Breast epithelium (tissue), 4 donors: ENCODE data around the gene ITPR1. TPM values are rescaled to one million over a fixed set of nuclear protein-coding genes. Genes with fewer than 3 reads are reported as not detected.
A peak's percentile ranks its signal among the peaks of the same experiment; 100 is the strongest.

Experiments
- DNase-seq, 2 donors: peaks; one replicate each; pipeline ENCODE4 v3.0.0-alpha.2; 2019; ENCODE audit warnings: low spot score in 2 of 2
- H3K27ac ChIP-seq, 2 donors: fragments of 200-600 bp; sonication (generic) in 1 of 2; one replicate each; pipeline ENCODE4 v1.5.1; 2016 to 2019; ENCODE audit warnings: mild to moderate bottlenecking in 1 of 2
- H3K27me3 ChIP-seq, 2 donors: fragments of 200-600 bp; sonication (generic) in 1 of 2; one replicate each; pipeline versions ENCODE4 v1.5.1 to v1.6.0; 2017 to 2019; ENCODE audit warnings: control low read depth in 1 of 2, mild to moderate bottlenecking in 1 of 2
- H3K36me3 ChIP-seq: fragments of 200-600 bp; one replicate; pipeline ENCODE4 v1.5.1; 2019
- H3K4me1 ChIP-seq, 2 donors: fragments of 200-600 bp; sonication (generic); one replicate each; pipeline ENCODE4 v1.5.1; 2016 to 2019; ENCODE audit warnings: control low read depth in 1 of 2
- H3K4me3 ChIP-seq, 3 donors: fragments of 200-600 bp; sonication (generic); 1 replicate in 2 of 3; 2 replicates in 1 of 3; pipeline ENCODE4 v1.5.1; 2016 to 2019; ENCODE audit warnings: mild to moderate bottlenecking in 3 of 3, moderate library complexity in 2 of 3
- H3K9me3 ChIP-seq, 2 donors: fragments of 200-600 bp; sonication (generic) in 1 of 2; one replicate each; pipeline ENCODE4 v1.5.1; 2016 to 2019; ENCODE audit warnings: control low read depth in 1 of 2
- POLR2A ChIP-seq: fragments of 450-650 bp; IDR thresholded peaks from one replicate; pipeline ENCODE4 v1.6.1; 2016; ENCODE audit warnings: antibody characterized with exemption, mild to moderate bottlenecking, moderate library complexity
- POLR2AphosphoS5 ChIP-seq, 3 donors: sonication (generic); formaldehyde crosslinking; IDR thresholded peaks; one replicate each; pipeline ENCODE4 v1.6.1; 2017; ENCODE audit warnings: antibody characterized with exemption in 3 of 3
- intact Hi-C: fragments of 100-400 bp; cut with DNase I; formaldehyde crosslinking; loops from one replicate; pipeline ENCODE4 v1.15.1; 2023; ENCODE audit warnings: low total_unique reads
- total RNA-seq, 3 donors: library from RNA; depleted of rRNA; stranded (reverse); fragments of >200 nt; gene quantifications; one replicate each; pipeline ENCODE4 v1.1.0, GENCODE V29; 2016
- TF ChIP-seq, protein P1 (sequence below), 3 donors: fragments of 450-650 bp; IDR thresholded peaks; one replicate each; pipeline ENCODE4 v1.5.1; 2016 to 2017; ENCODE audit warnings: antibody characterized with exemption in 3 of 3, mild to moderate bottlenecking in 3 of 3, moderate library complexity in 3 of 3

The ITPR1 gene
- total RNA-seq, 3 donors from 2014 or later, result 53.8 to 227 (median 174) TPM

DNA sequence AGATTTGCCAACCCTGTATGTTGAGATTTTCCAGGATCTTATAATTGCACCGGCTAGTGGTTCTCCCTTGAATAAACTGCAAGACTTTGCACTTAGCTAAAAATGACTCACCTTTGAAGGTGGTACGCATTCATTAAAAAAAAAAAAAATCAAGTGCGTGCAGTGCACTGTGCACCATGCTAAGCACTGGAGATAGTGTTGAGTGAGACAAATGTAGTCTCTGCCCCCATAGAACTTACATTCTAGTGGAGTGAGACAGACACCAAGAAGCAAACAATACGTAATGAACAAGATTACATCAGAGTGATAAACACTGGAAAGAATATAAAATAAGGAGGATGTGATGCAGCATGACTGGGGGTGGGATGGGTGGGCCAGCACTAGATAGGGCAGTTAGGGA lies 69.4 kb downstream of the ITPR1 start:
- no peak for DNase-seq
- Histone ChIP-seq H3K36me3 (no peaks in the 10 kb centered on the region), H3K27ac (no peak overlapping the region), H3K27me3 (no peaks in the 10 kb centered on the region), H3K4me1 (peaks cover 0 to 8% of the 10 kb centered on the region in 2 donors), H3K9me3 (no peaks in the 10 kb centered on the region), H3K4me3 (no peak overlapping the region)
- intact Hi-C loops, result no loop called here
- TF ChIP-seq, protein P1, sequence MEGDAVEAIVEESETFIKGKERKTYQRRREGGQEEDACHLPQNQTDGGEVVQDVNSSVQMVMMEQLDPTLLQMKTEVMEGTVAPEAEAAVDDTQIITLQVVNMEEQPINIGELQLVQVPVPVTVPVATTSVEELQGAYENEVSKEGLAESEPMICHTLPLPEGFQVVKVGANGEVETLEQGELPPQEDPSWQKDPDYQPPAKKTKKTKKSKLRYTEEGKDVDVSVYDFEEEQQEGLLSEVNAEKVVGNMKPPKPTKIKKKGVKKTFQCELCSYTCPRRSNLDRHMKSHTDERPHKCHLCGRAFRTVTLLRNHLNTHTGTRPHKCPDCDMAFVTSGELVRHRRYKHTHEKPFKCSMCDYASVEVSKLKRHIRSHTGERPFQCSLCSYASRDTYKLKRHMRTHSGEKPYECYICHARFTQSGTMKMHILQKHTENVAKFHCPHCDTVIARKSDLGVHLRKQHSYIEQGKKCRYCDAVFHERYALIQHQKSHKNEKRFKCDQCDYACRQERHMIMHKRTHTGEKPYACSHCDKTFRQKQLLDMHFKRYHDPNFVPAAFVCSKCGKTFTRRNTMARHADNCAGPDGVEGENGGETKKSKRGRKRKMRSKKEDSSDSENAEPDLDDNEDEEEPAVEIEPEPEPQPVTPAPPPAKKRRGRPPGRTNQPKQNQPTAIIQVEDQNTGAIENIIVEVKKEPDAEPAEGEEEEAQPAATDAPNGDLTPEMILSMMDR (IDR thresholded peaks at IDR 0.05), result no peak
- TF ChIP-seq POLR2A (no peak), POLR2AphosphoS5 (IDR thresholded peaks at IDR 0.05) (no peak)

DNA sequence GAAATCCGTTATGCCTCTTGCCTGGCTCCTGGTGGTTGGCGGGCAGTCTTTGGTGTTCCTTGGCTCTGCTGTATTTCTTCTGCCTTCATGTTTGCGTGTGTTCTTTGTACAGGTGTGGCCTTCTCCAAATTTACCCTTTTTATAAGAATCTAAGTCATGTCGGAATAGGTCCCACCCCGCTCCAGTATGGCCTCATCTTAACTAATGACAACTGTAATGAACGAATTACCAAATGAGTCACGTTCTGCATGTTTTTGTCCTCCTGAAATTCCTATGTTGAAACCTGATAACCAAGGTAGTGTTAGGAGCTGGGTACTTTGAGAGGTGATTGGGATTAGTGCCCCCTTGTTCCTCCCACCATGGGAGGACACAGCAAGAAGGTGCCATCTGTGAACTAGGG lies 71.1 kb downstream of the ITPR1 start:
- H3K27me3 ChIP-seq, result no peaks in the 10 kb centered on the region
- intact Hi-C loops, result no loop called here
- no peak for TF ChIP-seq POLR2AphosphoS5 (IDR thresholded peaks at IDR 0.05)
- TF ChIP-seq, protein P1 (IDR thresholded peaks at IDR 0.05), result no peak
- no peak for TF ChIP-seq POLR2A
- no peaks in the 10 kb centered on the region for H3K36me3 ChIP-seq
- H3K4me1 ChIP-seq, result peaks cover 0 to 8% of the 10 kb centered on the region in 2 donors
- no peaks in the 10 kb centered on the region for H3K9me3 ChIP-seq
- H3K27ac ChIP-seq, result no peak overlapping the region
- DNase-seq, result no peak
- no peak overlapping the region for H3K4me3 ChIP-seq

DNA sequence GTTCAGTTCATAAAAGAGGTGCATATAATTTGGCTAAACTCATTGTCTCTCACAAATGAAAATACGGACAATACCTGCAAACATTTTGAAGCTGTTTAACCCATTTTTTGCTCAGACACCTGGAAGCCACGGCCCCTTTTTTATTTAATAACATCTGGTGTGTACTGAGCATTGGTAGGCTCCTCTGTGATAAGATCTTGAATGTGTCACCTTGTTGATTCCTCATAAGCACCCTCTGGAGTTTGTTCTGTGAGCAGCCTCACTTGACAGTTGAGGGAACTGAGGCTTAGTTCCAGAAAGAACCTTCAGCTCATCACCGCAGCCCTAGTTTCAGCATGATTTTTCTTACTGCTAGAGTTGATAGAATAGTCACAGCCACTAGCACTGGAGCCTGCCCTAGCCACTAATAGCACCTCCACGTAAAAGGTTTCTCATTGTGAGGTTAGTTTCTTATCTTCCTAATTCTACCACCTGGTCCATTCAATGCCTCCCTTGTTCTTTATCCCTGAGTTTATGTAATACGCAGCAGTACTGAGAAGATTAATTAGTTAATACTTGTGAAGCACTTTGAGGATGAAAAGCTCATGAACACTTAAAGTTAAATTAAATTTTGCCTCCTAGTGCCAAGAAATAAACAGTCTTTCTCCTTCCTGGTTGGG lies 71.9 kb downstream of the ITPR1 start:
- Histone ChIP-seq H3K27me3 (no peaks in the 10 kb centered on the region), H3K27ac (peak overlapping the region; percentile 22 to 63), H3K36me3 (no peaks in the 10 kb centered on the region), H3K9me3 (no peaks in the 10 kb centered on the region), H3K4me1 (peaks cover 0 to 8% of the 10 kb centered on the region in 2 donors), H3K4me3 (no peak overlapping the region)
- no peak for TF ChIP-seq POLR2A
- TF ChIP-seq, protein P1 (IDR thresholded peaks at IDR 0.05), result no peak
- no peak for TF ChIP-seq POLR2AphosphoS5 (IDR thresholded peaks at IDR 0.05)
- intact Hi-C loops, result no loop called here
- DNase-seq, result no peak

DNA sequence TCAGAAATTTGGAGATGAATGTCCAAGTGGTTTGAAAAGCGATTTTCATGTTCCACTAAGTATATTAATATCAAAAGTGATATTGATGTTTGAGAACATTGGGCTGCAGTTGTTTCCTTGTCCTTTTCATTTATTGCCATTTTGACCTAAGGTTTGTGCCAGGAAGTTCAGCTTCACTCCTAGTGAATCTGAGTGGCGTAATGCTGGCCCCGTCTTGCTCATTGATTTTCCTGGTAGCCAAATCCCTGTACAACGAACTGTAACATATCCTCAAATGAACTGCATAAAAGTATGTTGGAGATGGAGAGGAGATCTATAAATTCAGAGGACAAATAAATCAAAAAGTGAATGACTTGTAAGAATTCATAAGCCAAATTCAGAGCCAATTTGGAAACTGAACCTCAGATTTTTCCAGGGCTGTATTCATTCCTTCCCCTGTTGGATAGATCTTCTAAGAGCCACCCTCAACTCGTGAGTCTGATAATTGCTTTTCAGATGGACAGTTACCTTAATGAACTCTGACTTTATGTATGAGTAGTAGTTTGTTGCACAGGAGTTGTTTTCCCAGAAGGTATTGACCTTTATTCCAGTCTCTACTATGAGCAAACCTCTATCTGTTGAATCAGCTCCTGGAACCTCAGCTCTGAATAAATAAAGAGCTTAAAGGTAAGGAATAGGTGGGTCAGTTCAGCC lies 72.8 kb downstream of the ITPR1 start:
- Histone ChIP-seq H3K27me3 (no peaks in the 10 kb centered on the region), H3K36me3 (no peaks in the 10 kb centered on the region), H3K9me3 (no peaks in the 10 kb centered on the region), H3K27ac (peak overlapping the region; percentile 16 to 63), H3K4me1 (peaks cover 0 to 8% of the 10 kb centered on the region in 2 donors), H3K4me3 (no peak overlapping the region)
- TF ChIP-seq, protein P1 (IDR thresholded peaks at IDR 0.05), result no peak
- TF ChIP-seq POLR2AphosphoS5 (IDR thresholded peaks at IDR 0.05), result no peak
- TF ChIP-seq POLR2A, result no peak
- intact Hi-C loops, result no loop called here
- no peak for DNase-seq

DNA sequence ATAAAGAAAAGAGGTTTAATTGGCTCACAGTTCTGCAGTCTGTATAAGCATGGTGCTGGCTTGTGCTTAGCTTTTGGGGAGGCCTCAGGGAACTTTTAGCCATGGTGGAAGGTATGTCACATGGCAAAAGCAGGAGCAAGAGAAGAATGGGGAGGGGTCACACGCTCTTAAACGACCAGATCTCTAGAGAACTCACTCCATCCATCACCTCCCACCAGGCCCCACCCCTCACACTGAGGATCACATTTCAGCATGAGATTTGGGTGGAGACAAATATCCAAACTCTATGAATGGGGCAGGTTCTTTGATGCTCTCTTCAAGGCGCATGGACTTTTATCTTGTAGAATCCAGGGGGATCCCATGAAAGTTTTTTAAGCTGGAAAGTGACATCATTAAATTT lies 75.7 kb downstream of the ITPR1 start:
- H3K27me3 ChIP-seq, result no peaks in the 10 kb centered on the region
- no peak overlapping the region for H3K4me3 ChIP-seq
- DNase-seq, result no peak
- H3K9me3 ChIP-seq, result no peaks in the 10 kb centered on the region
- H3K36me3 ChIP-seq, result no peaks in the 10 kb centered on the region
- no peak overlapping the region for H3K27ac ChIP-seq
- intact Hi-C loops, result no loop called here
- H3K4me1 ChIP-seq, result peaks cover 0 to 8% of the 10 kb centered on the region in 2 donors
- TF ChIP-seq, protein P1 (IDR thresholded peaks at IDR 0.05), result no peak
- TF ChIP-seq POLR2AphosphoS5 (IDR thresholded peaks at IDR 0.05) (no peak), POLR2A (no peak)
